B cell (primary cell): ENCODE measurements around the gene FOXL2. TPM values are rescaled to one million over a fixed set of nuclear protein-coding genes. Genes with fewer than 3 reads are reported as not detected.
A peak's percentile ranks its signal among the peaks of the same experiment; 100 is the strongest.

ENCODE experiments used
- ATAC-seq: fragments of 200-7000 bp; cut with Tn5 transposase; one replicate; pipeline ENCODE4 v1.10.0; 2021; ENCODE audit warnings: low read depth, mild to moderate bottlenecking, moderate number of reproducible peaks, moderate library complexity
- CTCF ChIA-PET: fragments of 350-600 bp; sonication (Branson Sonifier 250); formaldehyde crosslinking; loops from one replicate; lab custom pipeline; 2021; ENCODE audit warnings: antibody characterized with exemption, inconsistent platforms; lab: Charles Lee
- POLR2A ChIA-PET: fragments of 350-600 bp; sonication (Branson Sonifier 250); formaldehyde crosslinking; loops from one replicate; lab custom pipeline; 2021; ENCODE audit warnings: antibody characterized with exemption; lab: Charles Lee
- DNase-seq: peaks from one replicate; pipeline ENCODE4 v3.0.0; 2013
- H2AFZ ChIP-seq: 2 replicates; pipeline ENCODE4 v1.6.1; 2012; ENCODE audit warnings: mild to moderate bottlenecking, low read depth, low read length; ENCODE audit not compliant: insufficient read depth, poor library complexity, severe bottlenecking
- H3K27ac ChIP-seq, 2 donors: 1 replicate in 1 of 2; 2 replicates in 1 of 2; pipeline ENCODE4 v1.5.1; 2012 to 2013; ENCODE audit warnings: low read length in 2 of 2, mild to moderate bottlenecking in 2 of 2, moderate library complexity in 1 of 2
- H3K27me3 ChIP-seq, 4 experiments: fragments of 200-600 bp in 1 of 4; sonication (generic) in 1 of 4; replicated peaks in 1 of 4; 1 replicate in 2 of 4; 2 replicates in 2 of 4; pipeline versions ENCODE4 v1.6.1 to v1.7.0; 2013 to 2016; ENCODE audit warnings: low read length in 3 of 4, mild to moderate bottlenecking in 2 of 4, mixed read lengths in 1 of 4, moderate library complexity in 1 of 4; ENCODE audit not compliant: insufficient read depth in 4 of 4, control insufficient read depth in 3 of 4; ENCODE audit errors: control extremely low read depth in 1 of 4
- H3K36me3 ChIP-seq, 2 experiments: replicated peaks in 1 of 2; 1 replicate in 1 of 2; 2 replicates in 1 of 2; pipeline versions ENCODE4 v1.6.1 to v1.7.1; 2013; ENCODE audit warnings: low read length in 1 of 2; ENCODE audit not compliant: insufficient read depth in 2 of 2, control insufficient read depth in 1 of 2; ENCODE audit errors: control extremely low read depth in 1 of 2, extremely low read depth in 1 of 2
- H3K4me1 ChIP-seq, 2 donors: fragments of 200-600 bp in 1 of 2; sonication (generic) in 1 of 2; 1 replicate in 1 of 2; 2 replicates in 1 of 2; pipeline versions ENCODE4 v1.5.1 to v1.6.1; 2013 to 2017; ENCODE audit warnings: low read length in 2 of 2; ENCODE audit not compliant: control insufficient read depth in 2 of 2, insufficient read depth in 2 of 2
- H3K4me2 ChIP-seq: replicated peaks from 2 replicates; pipeline ENCODE3; 2012; ENCODE audit warnings: mild to moderate bottlenecking, low read depth, low read length; ENCODE audit not compliant: poor library complexity, severe bottlenecking
- H3K4me3 ChIP-seq, 5 experiments: fragments of 200-600 bp in 1 of 5; sonication (generic) in 1 of 5; 1 replicate in 3 of 5; 2 replicates in 2 of 5; pipeline versions ENCODE4 v1.5.1 to v1.7.0; 2011 to 2016; ENCODE audit warnings: low read length in 4 of 5, mild to moderate bottlenecking in 4 of 5, low read depth in 2 of 5, control low read depth in 1 of 5, moderate library complexity in 1 of 5; ENCODE audit not compliant: insufficient read depth in 1 of 5; ENCODE audit errors: control extremely low read depth in 1 of 5, extremely low read depth in 1 of 5
- H3K79me2 ChIP-seq: fragments of 200-600 bp; sonication (generic); one replicate; pipeline ENCODE4 v1.6.0; 2016; ENCODE audit warnings: low read length; ENCODE audit not compliant: control insufficient read depth, insufficient read depth
- H3K9ac ChIP-seq: fragments of 200-600 bp; sonication (generic); 2 replicates; pipeline ENCODE4 v1.6.1; 2017; ENCODE audit warnings: mild to moderate bottlenecking, low read length, moderate library complexity
- H3K9me3 ChIP-seq, 3 donors: one replicate each; pipeline versions ENCODE4 v1.6.1 to v1.7.1; 2013; ENCODE audit warnings: low read length in 2 of 3; ENCODE audit not compliant: control insufficient read depth in 2 of 3, insufficient read depth in 1 of 3; ENCODE audit errors: control extremely low read depth in 1 of 3
- H4K20me1 ChIP-seq: 2 replicates; pipeline ENCODE4 v1.6.0; 2012; ENCODE audit warnings: mild to moderate bottlenecking, low read length; ENCODE audit not compliant: insufficient read depth, control insufficient read depth, poor library complexity, severe bottlenecking
- H3K27ac Mint-ChIP-seq: one replicate; pipeline ENCODE4 v1.8.0; 2021; ENCODE audit warnings: mixed read lengths
- H3K27me3 Mint-ChIP-seq: one replicate; pipeline ENCODE4 v1.8.0; 2021; ENCODE audit warnings: mixed read lengths
- H3K4me1 Mint-ChIP-seq: one replicate; pipeline ENCODE4 v1.8.0; 2021; ENCODE audit warnings: mixed read lengths
- H3K4me3 Mint-ChIP-seq: one replicate; pipeline ENCODE4 v1.8.0; 2021; ENCODE audit warnings: mixed read lengths
- H3K9me3 Mint-ChIP-seq: one replicate; pipeline ENCODE4 v1.8.0; 2022; ENCODE audit warnings: mixed read lengths; ENCODE audit not compliant: insufficient read depth
- EZH2 ChIP-seq: IDR thresholded peaks from 2 replicates; pipeline ENCODE4 v1.6.1; 2012; ENCODE audit warnings: borderline replicate concordance, low read depth, mild to moderate bottlenecking, moderate library complexity, low read length; ENCODE audit not compliant: insufficient read depth, poor library complexity, severe bottlenecking
- WGBS: methylation state at CpG from one replicate; pipeline ENCODE4 v1.1.5; 2013; ENCODE audit warnings: missing lambda C conversion rate; ENCODE audit not compliant: insufficient coverage; 5-methylcytosine and 5-hydroxymethylcytosine counted together
- intact Hi-C: fragments of 100-400 bp; cut with micrococcal nuclease; formaldehyde crosslinking; loops from one replicate; pipeline ENCODE4 v1.10.0; 2022
- polyA plus RNA-seq: library from polyadenylated mRNA; depleted of rRNA; stranded (reverse); fragments of >200 nt; gene quantifications from 2 replicates; pipeline ENCODE4 v1.2.3, GENCODE V29; 2012
- total RNA-seq, 2 donors: library from RNA; stranded (reverse); fragments of 120-200 nt in 1 of 2; gene quantifications; 1 replicate in 1 of 2; 2 replicates in 1 of 2; pipeline versions ENCODE4 v1.2.3 to v1.2.4, GENCODE V29; 2013 to 2022
- TF ChIP-seq, protein P1 (sequence below): fragments of 200-600 bp; IDR thresholded peaks from one replicate; pipeline ENCODE4 v1.8.0; 2022; ENCODE audit warnings: antibody characterized with exemption, mild to moderate bottlenecking

FOXL2 gene
- total and polyA plus RNA-seq, 2 donors (not counting 1 experiment from before 2014, with no cell fraction given) = not detected

DNA sequence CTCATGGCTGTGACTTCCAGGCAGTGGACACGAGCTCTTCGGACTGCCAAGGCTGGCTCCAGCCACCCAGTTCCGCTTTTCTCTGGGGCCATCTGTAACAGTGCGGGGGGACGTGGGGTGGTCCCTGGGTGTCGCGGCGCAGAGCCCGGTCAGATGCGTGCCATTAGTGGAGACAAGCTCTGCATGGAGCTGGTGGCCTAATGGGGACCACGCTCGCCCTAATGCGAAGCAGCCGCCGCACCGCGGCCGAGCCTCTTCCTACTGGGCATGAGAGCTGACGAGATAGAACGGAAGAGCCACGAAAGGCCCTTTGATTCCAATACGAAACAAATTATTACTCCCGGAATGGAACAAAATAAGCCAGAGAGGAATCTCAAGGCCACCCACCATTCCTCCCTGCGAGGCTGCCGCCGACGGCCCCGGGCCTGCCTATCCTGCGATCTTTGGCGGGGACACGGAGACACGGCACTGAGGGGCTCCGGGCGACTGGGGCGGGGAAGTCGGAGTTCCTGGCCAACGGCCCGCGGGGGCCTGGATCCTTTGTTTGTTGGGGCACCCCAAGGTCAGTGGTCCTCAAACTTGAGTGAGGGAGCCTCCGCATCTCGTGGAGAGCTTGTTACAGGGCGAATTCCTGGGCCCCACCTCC is 18.1 kb downstream of the FOXL2 start:
- Histone ChIP-seq H3K4me2 (no peak overlapping the region), H3K4me1 (no peaks in the 10 kb centered on the region), H3K36me3 (no peaks in the 10 kb centered on the region), H2AFZ (no peak overlapping the region), H3K27me3 (peaks cover 0 to 25% (median 5%) of the 10 kb centered on the region in 4 experiments), H3K79me2 (no peaks in the 10 kb centered on the region), H3K4me3 (no peak overlapping the region), H3K9me3 (no peaks in the 10 kb centered on the region), H4K20me1 (no peaks in the 10 kb centered on the region), H3K9ac (no peak overlapping the region), H3K27ac (no peak overlapping the region)
- no peak overlapping the region for H3K4me3 Mint-ChIP-seq
- no peak overlapping the region for H3K27ac Mint-ChIP-seq
- WGBS = 96% methylated on average over 39 of the region's 42 CpGs
- H3K27me3 Mint-ChIP-seq = peaks cover 36% of the 10 kb centered on the region
- CTCF ChIA-PET = interaction anchor here (13.9 kb wide), 1 partner anchor 15 kb away, joined by 157 read pairs; no protein-coding TSS in a partner anchor
- POLR2A ChIA-PET = no interaction called here
- intact Hi-C loops = no loop called here
- no peaks in the 10 kb centered on the region for H3K4me1 Mint-ChIP-seq
- H3K9me3 Mint-ChIP-seq = no peaks in the 10 kb centered on the region
- ATAC-seq = no peak
- DNase-seq = no peak
- no peak for TF ChIP-seq EZH2
- TF ChIP-seq, protein P1, sequence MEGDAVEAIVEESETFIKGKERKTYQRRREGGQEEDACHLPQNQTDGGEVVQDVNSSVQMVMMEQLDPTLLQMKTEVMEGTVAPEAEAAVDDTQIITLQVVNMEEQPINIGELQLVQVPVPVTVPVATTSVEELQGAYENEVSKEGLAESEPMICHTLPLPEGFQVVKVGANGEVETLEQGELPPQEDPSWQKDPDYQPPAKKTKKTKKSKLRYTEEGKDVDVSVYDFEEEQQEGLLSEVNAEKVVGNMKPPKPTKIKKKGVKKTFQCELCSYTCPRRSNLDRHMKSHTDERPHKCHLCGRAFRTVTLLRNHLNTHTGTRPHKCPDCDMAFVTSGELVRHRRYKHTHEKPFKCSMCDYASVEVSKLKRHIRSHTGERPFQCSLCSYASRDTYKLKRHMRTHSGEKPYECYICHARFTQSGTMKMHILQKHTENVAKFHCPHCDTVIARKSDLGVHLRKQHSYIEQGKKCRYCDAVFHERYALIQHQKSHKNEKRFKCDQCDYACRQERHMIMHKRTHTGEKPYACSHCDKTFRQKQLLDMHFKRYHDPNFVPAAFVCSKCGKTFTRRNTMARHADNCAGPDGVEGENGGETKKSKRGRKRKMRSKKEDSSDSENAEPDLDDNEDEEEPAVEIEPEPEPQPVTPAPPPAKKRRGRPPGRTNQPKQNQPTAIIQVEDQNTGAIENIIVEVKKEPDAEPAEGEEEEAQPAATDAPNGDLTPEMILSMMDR = no peak

DNA sequence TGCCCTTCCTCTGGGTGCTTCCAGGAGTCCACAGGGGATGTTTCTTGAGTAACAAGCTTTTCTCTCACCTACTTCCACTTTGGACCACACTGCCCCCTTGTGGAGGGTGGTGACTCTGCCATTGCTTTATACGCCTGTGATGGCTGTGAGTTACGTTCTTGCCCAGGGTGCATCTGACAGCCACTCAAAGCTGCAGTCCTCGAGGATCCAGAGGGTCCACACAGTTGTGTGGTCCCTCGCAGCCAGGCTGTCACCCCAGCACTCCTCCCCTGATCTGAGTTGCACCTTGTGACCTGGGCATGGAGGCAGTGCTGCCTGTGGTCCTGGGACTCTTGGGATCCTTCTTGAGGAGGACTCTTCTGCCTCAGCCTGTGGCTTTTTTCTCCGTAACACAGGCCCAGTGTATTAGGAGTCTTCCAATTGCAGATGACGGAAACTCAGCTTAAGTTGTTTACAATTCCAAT is 23.4 kb downstream of the FOXL2 start:
- Histone ChIP-seq H2AFZ (peak overlapping the region; percentile 27), H3K27ac (no peak overlapping the region), H3K36me3 (no peaks in the 10 kb centered on the region), H3K27me3 (peaks cover 0 to 20% (median 6%) of the 10 kb centered on the region in 4 experiments), H3K4me1 (peaks cover 0 to 3% of the 10 kb centered on the region in 2 donors), H3K4me3 (no peak overlapping the region), H3K79me2 (no peaks in the 10 kb centered on the region), H3K4me2 (no peak overlapping the region), H3K9me3 (no peaks in the 10 kb centered on the region), H4K20me1 (no peaks in the 10 kb centered on the region), H3K9ac (no peak overlapping the region)
- CTCF ChIA-PET = interaction anchor here (0.7 to 16.4 kb wide), 28 partner anchors 8 to 855 kb away, joined by 3 to 461 read pairs (median 4); partner anchors contain the start of gene CEP70
- ATAC-seq (peak; percentile 88), DNase-seq (peak; percentile 84)
- H3K4me3 Mint-ChIP-seq = no peak overlapping the region
- 11% methylated on average over 4 of the region's 6 CpGs for WGBS
- POLR2A ChIA-PET = no interaction called here
- H3K27me3 Mint-ChIP-seq = peaks cover 29% of the 10 kb centered on the region
- no peaks in the 10 kb centered on the region for H3K4me1 Mint-ChIP-seq
- H3K9me3 Mint-ChIP-seq = no peaks in the 10 kb centered on the region
- no peak overlapping the region for H3K27ac Mint-ChIP-seq
- intact Hi-C loops = loop anchor here (1.0 to 2.0 kb wide), 2 partner anchors 445 to 506 kb away; no protein-coding TSS in a partner anchor
- no peak for TF ChIP-seq EZH2
- TF ChIP-seq, protein P1 = peak; percentile 86
